ENCODE results near the gene DGKI. TPM values are rescaled to one million over a fixed set of nuclear protein-coding genes. Genes with fewer than 3 reads are reported as not detected.

DGKI gene
- total and polyA plus RNA-seq, 2 donors = 0.14 to 0.33 TPM

DNA sequence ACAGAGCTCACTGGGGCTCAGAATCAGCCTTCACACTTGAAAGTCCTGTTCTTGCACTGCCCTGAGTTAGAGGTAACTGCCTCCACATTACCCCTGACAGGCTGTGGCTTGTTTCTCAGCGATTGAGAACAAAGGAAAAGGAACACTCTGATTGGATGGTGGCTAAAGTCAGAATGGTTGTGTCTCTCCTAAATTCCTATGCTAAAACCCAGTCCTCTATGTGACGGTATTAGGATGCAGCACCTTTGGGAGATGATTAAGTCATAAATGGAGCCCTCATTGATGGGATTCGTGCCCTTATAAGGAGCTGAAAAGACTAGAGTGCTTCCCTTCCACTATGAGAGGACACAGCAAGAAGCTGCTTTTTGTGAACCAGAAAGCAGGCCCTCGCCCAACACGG is 38.9 kb upstream of the DGKI start:
- H3K4me1 ChIP-seq (ENCODE audit: control insufficient read depth in 2 of 2, insufficient read depth in 2 of 2, low read length in 2 of 2) = peaks cover 0 to 2% of the 10 kb centered on the region in 2 donors
- peaks cover 13 to 22% of the 10 kb centered on the region in 2 donors for H3K36me3 ChIP-seq (ENCODE audit: control insufficient read depth in 2 of 2, insufficient read depth in 2 of 2, low read length in 1 of 2)
- no peak overlapping the region for H3K27ac ChIP-seq (ENCODE audit: low read depth in 1 of 2, low read length in 1 of 2)
- peak in 2 of 9 donors; percentile 23 to 47 for DNase-seq (ENCODE audit: low read depth in 6 of 9, low spot score in 9 of 9)
- no peak overlapping the region for H3K4me3 ChIP-seq (ENCODE audit: low read length in 2 of 2)
- no peaks in the 10 kb centered on the region for H3K9me3 ChIP-seq (ENCODE audit: control insufficient read depth in 2 of 2, insufficient read depth in 1 of 2, low read length in 1 of 2)
- WGBS = 94% methylated on average over 5 of the region's 5 CpGs
- H3K27me3 ChIP-seq (ENCODE audit: control insufficient read depth in 2 of 2, insufficient read depth in 1 of 2, low read length in 1 of 2) = no peaks in the 10 kb centered on the region

DNA sequence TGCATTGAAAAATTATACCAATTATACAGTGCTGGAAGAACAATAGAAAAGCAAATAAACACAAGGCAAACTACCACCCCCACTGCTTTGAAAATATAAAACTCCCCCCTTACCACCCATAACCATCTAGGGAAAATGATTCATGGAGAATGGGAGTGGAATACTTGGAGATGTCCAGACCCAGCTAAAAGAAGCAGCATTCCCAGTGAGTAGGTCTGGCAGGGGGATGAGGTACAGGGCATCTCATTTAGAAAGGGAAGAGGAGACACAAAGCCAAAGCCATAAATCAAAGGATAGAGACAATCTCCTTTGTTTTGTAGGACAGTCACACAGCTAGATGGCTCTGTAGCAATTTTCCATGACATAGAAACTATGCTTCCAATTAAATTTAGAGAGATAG is 36.0 kb upstream of the DGKI start:
- peaks cover 14 to 35% of the 10 kb centered on the region in 2 donors for H3K36me3 ChIP-seq (ENCODE audit: control insufficient read depth in 2 of 2, insufficient read depth in 2 of 2, low read length in 1 of 2)
- H3K4me1 ChIP-seq (ENCODE audit: control insufficient read depth in 2 of 2, insufficient read depth in 2 of 2, low read length in 2 of 2) = peaks cover 0 to 2% of the 10 kb centered on the region in 2 donors
- no peaks in the 10 kb centered on the region for H3K27me3 ChIP-seq (ENCODE audit: control insufficient read depth in 2 of 2, insufficient read depth in 1 of 2, low read length in 1 of 2)
- H3K4me3 ChIP-seq (ENCODE audit: low read length in 2 of 2) = no peak overlapping the region
- DNase-seq (ENCODE audit: low read depth in 6 of 9, low spot score in 9 of 9) = no peak
- no peak overlapping the region for H3K27ac ChIP-seq (ENCODE audit: low read depth in 1 of 2, low read length in 1 of 2)
- H3K9me3 ChIP-seq (ENCODE audit: control insufficient read depth in 2 of 2, insufficient read depth in 1 of 2, low read length in 1 of 2) = no peaks in the 10 kb centered on the region

DNA sequence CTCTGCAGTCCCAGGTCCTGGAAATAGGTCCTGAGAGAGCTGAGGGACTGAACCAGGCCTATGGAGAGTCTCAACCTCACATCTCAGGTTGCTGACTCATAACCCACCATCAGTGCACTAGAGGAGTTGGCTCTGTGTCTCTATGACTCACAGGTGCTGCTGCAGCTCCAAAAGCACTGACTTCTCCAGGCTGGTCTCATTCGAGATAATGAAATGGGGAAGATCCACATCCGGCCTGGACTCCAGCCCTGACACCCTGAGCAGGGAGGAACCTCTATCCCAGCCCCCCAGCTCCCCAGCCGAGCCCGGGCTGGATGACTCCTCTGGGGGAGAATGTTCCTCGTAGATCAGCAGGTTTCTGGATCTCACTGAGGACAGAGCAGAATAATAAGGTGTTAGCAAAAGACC is 35.5 kb upstream of the DGKI start:
- 95% methylated on average over 5 of the region's 5 CpGs for WGBS
- peaks cover 0 to 2% of the 10 kb centered on the region in 2 donors for H3K4me1 ChIP-seq (ENCODE audit: control insufficient read depth in 2 of 2, insufficient read depth in 2 of 2, low read length in 2 of 2)
- peaks cover 14 to 35% of the 10 kb centered on the region in 2 donors for H3K36me3 ChIP-seq (ENCODE audit: control insufficient read depth in 2 of 2, insufficient read depth in 2 of 2, low read length in 1 of 2)
- no peaks in the 10 kb centered on the region for H3K9me3 ChIP-seq (ENCODE audit: control insufficient read depth in 2 of 2, insufficient read depth in 1 of 2, low read length in 1 of 2)
- H3K27ac ChIP-seq (ENCODE audit: low read depth in 1 of 2, low read length in 1 of 2) = no peak overlapping the region
- DNase-seq (ENCODE audit: low read depth in 6 of 9, low spot score in 9 of 9) = no peak
- H3K4me3 ChIP-seq (ENCODE audit: low read length in 2 of 2) = no peak overlapping the region
- H3K27me3 ChIP-seq (ENCODE audit: control insufficient read depth in 2 of 2, insufficient read depth in 1 of 2, low read length in 1 of 2) = no peaks in the 10 kb centered on the region

DNA sequence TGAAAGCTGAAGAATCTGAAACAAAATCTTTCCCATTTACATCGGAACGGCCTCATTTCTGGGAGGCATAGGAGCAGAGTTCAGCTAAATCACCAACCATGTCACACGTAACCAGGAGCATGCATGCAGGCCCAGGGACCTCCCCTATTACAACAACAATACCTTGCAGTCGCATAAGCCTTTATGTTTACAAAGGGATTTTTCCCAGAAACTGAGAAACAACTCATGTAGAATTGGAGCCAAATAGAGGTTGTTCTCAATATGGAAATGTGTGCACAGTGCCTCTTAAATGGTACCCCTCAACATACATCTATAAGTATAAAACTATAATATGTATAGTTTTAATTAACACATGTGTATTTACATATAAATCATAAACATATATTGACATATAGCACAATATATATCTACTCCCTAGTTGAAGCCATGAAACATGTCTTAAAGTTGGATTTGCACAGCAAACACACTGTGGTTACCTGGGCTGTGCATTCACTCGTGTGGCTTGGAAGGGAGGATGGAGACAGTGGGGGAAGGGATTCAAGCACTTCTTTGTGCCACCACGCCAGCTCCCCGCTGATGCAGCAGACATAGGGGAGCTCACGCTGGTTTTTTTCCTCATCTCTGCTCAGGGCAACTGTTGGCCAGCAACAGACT is 35.0 kb upstream of the DGKI start:
- no peaks in the 10 kb centered on the region for H3K9me3 ChIP-seq (ENCODE audit: control insufficient read depth in 2 of 2, insufficient read depth in 1 of 2, low read length in 1 of 2)
- peaks cover 0 to 2% of the 10 kb centered on the region in 2 donors for H3K4me1 ChIP-seq (ENCODE audit: control insufficient read depth in 2 of 2, insufficient read depth in 2 of 2, low read length in 2 of 2)
- 96% methylated on average over 8 of the region's 8 CpGs for WGBS
- H3K27me3 ChIP-seq (ENCODE audit: control insufficient read depth in 2 of 2, insufficient read depth in 1 of 2, low read length in 1 of 2) = no peaks in the 10 kb centered on the region
- no peak for DNase-seq (ENCODE audit: low read depth in 6 of 9, low spot score in 9 of 9)
- H3K36me3 ChIP-seq (ENCODE audit: control insufficient read depth in 2 of 2, insufficient read depth in 2 of 2, low read length in 1 of 2) = peaks cover 14 to 35% of the 10 kb centered on the region in 2 donors
- H3K27ac ChIP-seq (ENCODE audit: low read depth in 1 of 2, low read length in 1 of 2) = no peak overlapping the region
- no peak overlapping the region for H3K4me3 ChIP-seq (ENCODE audit: low read length in 2 of 2)

DNA sequence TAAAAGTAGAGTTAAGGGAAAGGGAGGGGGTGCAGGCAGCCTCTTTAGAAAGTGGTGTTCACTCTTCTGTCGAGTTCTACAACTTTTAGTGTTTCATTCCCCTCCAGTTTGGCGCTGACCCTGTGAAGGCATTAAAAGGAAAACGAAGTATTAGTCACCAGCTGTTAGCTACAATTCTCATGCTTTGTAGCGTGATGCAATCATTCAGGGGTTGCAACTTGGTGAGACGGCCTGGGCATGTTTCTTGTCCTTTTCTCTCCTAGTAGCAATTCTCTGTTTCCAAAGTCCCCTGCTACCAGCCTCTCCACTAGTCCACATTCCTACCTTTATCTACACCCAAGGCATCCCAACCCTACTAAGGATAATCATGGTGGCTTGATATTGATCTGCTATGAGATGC is 33.7 kb upstream of the DGKI start:
- Histone ChIP-seq H3K36me3 (ENCODE audit: control insufficient read depth in 2 of 2, insufficient read depth in 2 of 2, low read length in 1 of 2) (peaks cover 18 to 35% of the 10 kb centered on the region in 2 donors), H3K4me1 (ENCODE audit: control insufficient read depth in 2 of 2, insufficient read depth in 2 of 2, low read length in 2 of 2) (no peaks in the 10 kb centered on the region), H3K27ac (ENCODE audit: low read depth in 1 of 2, low read length in 1 of 2) (no peak overlapping the region), H3K27me3 (ENCODE audit: control insufficient read depth in 2 of 2, insufficient read depth in 1 of 2, low read length in 1 of 2) (no peaks in the 10 kb centered on the region), H3K9me3 (ENCODE audit: control insufficient read depth in 2 of 2, insufficient read depth in 1 of 2, low read length in 1 of 2) (no peaks in the 10 kb centered on the region), H3K4me3 (ENCODE audit: low read length in 2 of 2) (no peak overlapping the region)
- 96% methylated on average over 5 of the region's 5 CpGs for WGBS
- DNase-seq (ENCODE audit: low read depth in 6 of 9, low spot score in 9 of 9) = no peak

DNA sequence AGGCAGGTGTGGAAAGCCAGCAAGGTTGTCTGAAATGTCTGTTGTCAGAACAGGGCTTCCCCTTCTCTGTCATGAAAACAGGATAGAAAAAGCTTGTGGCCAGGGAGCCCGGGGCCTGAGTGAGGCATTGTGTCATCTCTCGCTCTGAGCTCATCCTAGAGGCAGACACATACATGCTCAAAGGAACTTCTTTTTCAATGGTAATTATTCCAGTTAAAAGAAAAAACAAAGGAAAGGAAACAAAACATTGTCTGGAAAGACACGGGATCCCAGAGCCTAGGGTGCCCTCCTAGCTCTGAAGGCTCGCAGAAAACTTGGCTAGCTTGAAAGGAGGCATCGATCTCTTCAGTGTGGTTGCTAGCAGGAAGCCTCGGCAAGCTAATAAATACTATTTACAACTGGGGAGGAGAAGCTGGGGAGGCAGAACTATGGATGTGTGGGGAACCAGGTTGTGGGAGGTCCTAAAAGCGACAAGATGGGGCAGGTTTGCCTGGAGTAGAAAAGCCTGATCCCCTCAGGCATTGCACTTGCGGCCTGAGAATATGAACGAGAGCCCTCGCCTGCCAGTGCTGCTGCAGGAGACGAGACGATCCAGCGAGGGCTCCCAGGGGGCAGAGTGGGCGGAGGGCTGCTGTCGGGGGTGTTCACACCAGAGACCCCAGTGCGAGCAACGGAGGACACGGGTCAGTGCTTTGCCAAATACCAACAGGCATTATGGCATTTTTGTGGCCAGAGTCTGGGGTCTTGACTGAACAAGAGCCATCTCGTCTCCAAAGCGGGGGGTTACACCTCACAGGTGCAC is 32.8 kb upstream of the DGKI start:
- no peaks in the 10 kb centered on the region for H3K27me3 ChIP-seq (ENCODE audit: control insufficient read depth in 2 of 2, insufficient read depth in 1 of 2, low read length in 1 of 2)
- 96% methylated on average over 20 of the region's 20 CpGs for WGBS
- no peak overlapping the region for H3K27ac ChIP-seq (ENCODE audit: low read depth in 1 of 2, low read length in 1 of 2)
- no peak overlapping the region for H3K4me3 ChIP-seq (ENCODE audit: low read length in 2 of 2)
- H3K9me3 ChIP-seq (ENCODE audit: control insufficient read depth in 2 of 2, insufficient read depth in 1 of 2, low read length in 1 of 2) = no peaks in the 10 kb centered on the region
- no peaks in the 10 kb centered on the region for H3K4me1 ChIP-seq (ENCODE audit: control insufficient read depth in 2 of 2, insufficient read depth in 2 of 2, low read length in 2 of 2)
- no peak for DNase-seq (ENCODE audit: low read depth in 6 of 9, low spot score in 9 of 9)
- peaks cover 13 to 30% of the 10 kb centered on the region in 2 donors for H3K36me3 ChIP-seq (ENCODE audit: control insufficient read depth in 2 of 2, insufficient read depth in 2 of 2, low read length in 1 of 2)

DNA sequence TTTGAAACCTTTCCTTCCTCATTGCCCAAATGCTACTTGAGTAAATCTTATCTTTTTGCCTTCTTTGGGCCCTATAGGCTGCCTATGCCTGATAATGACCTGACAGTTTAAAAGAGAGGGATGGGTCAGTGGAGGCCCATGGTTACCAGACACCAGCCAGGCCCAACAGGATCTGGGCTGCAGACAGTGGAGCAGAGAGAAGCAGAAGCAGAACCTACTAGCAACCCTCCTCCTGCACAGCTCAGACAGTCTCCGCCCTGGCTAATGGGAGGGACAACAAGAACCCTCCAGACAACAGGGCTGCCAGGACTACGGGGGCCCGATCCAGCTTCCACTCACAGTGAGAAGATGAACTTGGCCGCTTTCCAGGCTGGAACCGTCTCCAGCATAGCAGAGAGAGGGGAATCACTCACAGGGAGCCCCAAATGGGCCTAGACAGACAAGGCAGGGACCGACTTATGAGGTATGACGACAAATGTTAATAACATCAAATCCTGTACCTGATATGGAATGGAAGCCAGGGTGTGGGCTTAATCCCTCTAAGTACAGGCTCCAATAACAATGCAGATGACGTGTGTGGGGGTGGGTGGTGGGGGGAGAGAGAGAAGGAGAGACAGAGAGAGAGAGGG is 31.7 kb upstream of the DGKI start:
- Histone ChIP-seq H3K36me3 (ENCODE audit: control insufficient read depth in 2 of 2, insufficient read depth in 2 of 2, low read length in 1 of 2) (peaks cover 13 to 30% of the 10 kb centered on the region in 2 donors), H3K27ac (ENCODE audit: low read depth in 1 of 2, low read length in 1 of 2) (no peak overlapping the region), H3K27me3 (ENCODE audit: control insufficient read depth in 2 of 2, insufficient read depth in 1 of 2, low read length in 1 of 2) (no peaks in the 10 kb centered on the region), H3K4me3 (ENCODE audit: low read length in 2 of 2) (no peak overlapping the region), H3K9me3 (ENCODE audit: control insufficient read depth in 2 of 2, insufficient read depth in 1 of 2, low read length in 1 of 2) (no peaks in the 10 kb centered on the region), H3K4me1 (ENCODE audit: control insufficient read depth in 2 of 2, insufficient read depth in 2 of 2, low read length in 2 of 2) (no peaks in the 10 kb centered on the region)
- 95% methylated on average over 8 of the region's 8 CpGs for WGBS
- DNase-seq (ENCODE audit: low read depth in 6 of 9, low spot score in 9 of 9) = no peak

DNA sequence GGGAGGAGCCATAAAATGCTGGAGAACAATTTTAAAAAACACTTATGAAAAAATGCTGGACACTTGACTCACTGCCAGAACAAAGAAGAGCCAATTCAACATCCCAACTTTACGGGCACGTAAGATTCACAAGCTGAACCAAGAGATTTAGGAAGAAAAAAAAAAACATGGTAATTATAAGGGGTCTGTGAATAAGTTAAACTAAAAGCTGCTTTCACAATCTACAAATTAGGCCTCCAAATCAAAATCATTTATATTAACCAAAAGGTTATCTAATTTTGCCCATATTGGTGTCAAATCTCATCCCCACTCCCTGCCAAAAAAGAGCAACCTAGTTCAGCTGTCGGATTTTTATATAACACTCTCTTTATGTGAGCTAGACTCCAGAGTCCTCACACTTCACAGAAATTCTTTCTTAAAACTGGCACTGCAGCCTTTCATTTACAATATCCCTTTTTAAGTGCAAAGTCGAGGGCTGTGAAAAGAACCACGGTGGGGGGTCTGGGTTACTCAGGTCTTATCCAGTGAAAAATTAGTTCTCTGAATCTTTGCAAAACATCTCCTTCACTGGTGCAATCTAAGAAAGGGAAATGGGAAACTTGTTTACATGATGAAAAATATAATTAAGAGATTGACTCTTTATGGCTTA is 30.4 kb upstream of the DGKI start:
- no peak for DNase-seq (ENCODE audit: low read depth in 6 of 9, low spot score in 9 of 9)
- Histone ChIP-seq H3K4me3 (ENCODE audit: low read length in 2 of 2) (no peak overlapping the region), H3K27me3 (ENCODE audit: control insufficient read depth in 2 of 2, insufficient read depth in 1 of 2, low read length in 1 of 2) (no peaks in the 10 kb centered on the region), H3K9me3 (ENCODE audit: control insufficient read depth in 2 of 2, insufficient read depth in 1 of 2, low read length in 1 of 2) (no peaks in the 10 kb centered on the region), H3K36me3 (ENCODE audit: control insufficient read depth in 2 of 2, insufficient read depth in 2 of 2, low read length in 1 of 2) (peaks cover 12 to 22% of the 10 kb centered on the region in 2 donors), H3K4me1 (ENCODE audit: control insufficient read depth in 2 of 2, insufficient read depth in 2 of 2, low read length in 2 of 2) (no peaks in the 10 kb centered on the region), H3K27ac (ENCODE audit: low read depth in 1 of 2, low read length in 1 of 2) (no peak overlapping the region)
- 92% methylated on average over 5 of the region's 5 CpGs for WGBS

DNA sequence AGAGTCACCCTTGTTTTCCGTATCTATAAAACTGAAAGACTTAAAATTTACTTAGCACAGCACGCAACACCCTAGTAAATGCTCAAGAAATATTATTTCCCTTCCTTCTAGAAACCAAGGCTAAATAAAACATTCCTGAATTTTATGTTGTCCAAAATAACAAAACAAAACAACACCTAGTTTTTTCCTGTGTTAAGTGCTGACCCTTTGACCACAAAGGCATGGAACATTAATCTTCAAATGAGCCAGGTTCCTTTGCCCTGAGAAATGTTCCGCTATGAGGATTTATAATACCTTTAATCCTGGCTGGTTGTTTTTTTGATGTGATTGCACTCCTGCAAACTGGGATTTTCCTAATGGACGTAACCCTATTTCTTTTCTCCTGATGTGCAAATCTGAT is 29.0 kb upstream of the DGKI start:
- H3K9me3 ChIP-seq (ENCODE audit: control insufficient read depth in 2 of 2, insufficient read depth in 1 of 2, low read length in 1 of 2) = no peaks in the 10 kb centered on the region
- H3K27me3 ChIP-seq (ENCODE audit: control insufficient read depth in 2 of 2, insufficient read depth in 1 of 2, low read length in 1 of 2) = no peaks in the 10 kb centered on the region
- no peak overlapping the region for H3K4me3 ChIP-seq (ENCODE audit: low read length in 2 of 2)
- H3K27ac ChIP-seq (ENCODE audit: low read depth in 1 of 2, low read length in 1 of 2) = no peak overlapping the region
- peaks cover 8 to 13% of the 10 kb centered on the region in 2 donors for H3K36me3 ChIP-seq (ENCODE audit: control insufficient read depth in 2 of 2, insufficient read depth in 2 of 2, low read length in 1 of 2)
- no peaks in the 10 kb centered on the region for H3K4me1 ChIP-seq (ENCODE audit: control insufficient read depth in 2 of 2, insufficient read depth in 2 of 2, low read length in 2 of 2)
- DNase-seq (ENCODE audit: low read depth in 6 of 9, low spot score in 9 of 9) = no peak
- 99% methylated on average over 4 of the region's 4 CpGs for WGBS
